PFSK-1 (cell line): Measurements from ENCODE around the gene CA5B.

ENCODE experiments used
- POLR2AphosphoS5 ChIP-seq: IDR thresholded peaks from 2 replicates; pipeline ENCODE4 v1.6.1; 2012; ENCODE audit warnings: low read depth, mild to moderate bottlenecking, control low read depth, low read length, moderate library complexity
- REST ChIP-seq, 2 experiments: IDR thresholded peaks; 2 replicates each; pipeline versions ENCODE4 v1.6.1 to v1.8.0; 2011 to 2012; ENCODE audit warnings: low read depth in 2 of 2, low read length in 2 of 2, control low read depth in 1 of 2, inconsistent platforms in 1 of 2, mild to moderate bottlenecking in 1 of 2, moderate library complexity in 1 of 2; ENCODE audit not compliant: insufficient read depth in 1 of 2
- TAF1 ChIP-seq: IDR thresholded peaks from 2 replicates; pipeline ENCODE4 v1.6.1; 2012; ENCODE audit warnings: low read length, control low read depth, borderline replicate concordance; ENCODE audit not compliant: insufficient read depth

DNA sequence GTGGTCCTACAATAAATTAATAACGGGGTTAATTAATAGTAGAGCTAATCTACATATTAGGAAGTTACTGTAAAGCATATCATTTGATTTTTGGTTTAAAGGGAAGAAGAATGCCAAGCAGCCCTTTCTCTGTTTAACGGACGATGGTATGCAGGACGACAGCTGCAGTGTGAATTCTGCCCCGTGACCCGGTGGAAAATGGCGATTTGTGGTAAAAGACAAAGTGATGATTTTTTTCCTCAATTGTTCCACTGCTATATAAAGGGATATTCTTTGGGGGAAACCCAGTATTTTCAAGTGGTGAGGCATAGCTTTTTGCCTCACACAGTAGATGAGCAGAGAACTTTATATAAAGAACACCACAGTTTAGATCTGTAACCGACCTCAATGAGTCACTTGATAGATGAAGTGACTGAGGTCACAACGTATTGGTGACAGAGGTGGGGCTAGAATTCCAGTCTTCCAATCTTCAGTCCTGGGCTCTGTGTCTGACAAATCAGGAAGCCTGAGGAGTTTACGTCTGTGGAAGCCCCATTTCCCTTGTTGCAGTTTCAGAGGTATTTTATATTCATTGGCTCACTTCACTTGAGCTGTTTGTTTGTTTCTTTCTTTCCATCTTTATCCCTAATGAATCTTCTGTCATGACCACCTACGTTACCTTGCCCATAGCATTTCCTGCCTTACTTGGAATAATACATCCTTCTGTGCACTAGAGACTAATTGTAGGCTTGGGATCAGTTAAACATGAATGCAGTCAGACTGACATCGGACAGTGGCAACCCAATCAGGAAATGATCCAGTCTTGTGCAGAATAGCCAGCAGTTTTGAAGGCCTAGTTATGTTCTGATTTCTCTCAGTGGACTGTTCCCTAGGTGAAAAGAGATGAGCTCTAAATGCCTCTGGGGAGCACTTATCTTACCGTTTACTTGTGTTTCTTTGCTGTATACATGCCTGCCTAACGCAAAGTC is 82.3 kb downstream of the CA5B start:
- no peak for TF ChIP-seq TAF1
- TF ChIP-seq POLR2AphosphoS5 = no peak
- TF ChIP-seq REST (IDR thresholded peaks at IDR 0.05; ENCODE audit: insufficient read depth in 1 of 2, low read depth in 2 of 2, low read length in 2 of 2) = no peak
